ENCODE measurements around the gene WASHC4. TPM values are rescaled to one million over a fixed set of nuclear protein-coding genes. Genes with fewer than 3 reads are reported as not detected.

Gene WASHC4
- total and polyA plus RNA-seq, 2 donors (not counting 3 experiments of a cell fraction or from before 2014, with no cell fraction given): 30.4 to 123 TPM

- TF ChIP-seq MYC (IDR thresholded peaks at IDR 0.05; ENCODE audit: low read depth, low read length): no peak
- no peak for TF ChIP-seq CTCF (IDR thresholded peaks at IDR 0.05; ENCODE audit: extremely low read depth in 1 of 2, insufficient read depth in 1 of 2, low read depth in 1 of 2, low read length in 2 of 2)
- no peak for TF ChIP-seq MAX (IDR thresholded peaks at IDR 0.05; ENCODE audit: insufficient read depth, insufficient read length)
- no peak for TF ChIP-seq FOS (IDR thresholded peaks at IDR 0.05; ENCODE audit: borderline replicate concordance, insufficient read depth, low read length)
- no peak for TF ChIP-seq EZH2 (IDR thresholded peaks at IDR 0.05; ENCODE audit: borderline replicate concordance, low read depth, low read length, severe bottlenecking)
- TF ChIP-seq JUN (IDR thresholded peaks at IDR 0.05; ENCODE audit: borderline replicate concordance, insufficient read depth, insufficient read length, low read depth): no peak
- TF ChIP-seq POLR2A (IDR thresholded peaks at IDR 0.05; ENCODE audit: low read depth, low read length): no peak
- no peak for TF ChIP-seq POLR2AphosphoS5 (IDR thresholded peaks at IDR 0.05; ENCODE audit: insufficient read depth, low read depth, low read length)
- TF ChIP-seq GATA2 (IDR thresholded peaks at IDR 0.05; ENCODE audit: insufficient read depth, insufficient read length, low read depth, low read length): no peak
- Histone ChIP-seq H3K4me1 (ENCODE audit: control insufficient read depth, extremely low read depth, insufficient read depth, low read length) (no peaks in the 10 kb centered on the region), H3K9ac (replicated peaks; ENCODE audit: extremely low read depth, insufficient read depth, low read length) (no peak overlapping the region), H3K79me2 (ENCODE audit: control insufficient read depth, insufficient read depth, low read length) (no peaks in the 10 kb centered on the region), H3K9me1 (replicated peaks; ENCODE audit: control insufficient read depth, extremely low read depth, insufficient read depth, low read length) (no peaks in the 10 kb centered on the region), H3K36me3 (ENCODE audit: control insufficient read depth in 2 of 2, extremely low read depth in 1 of 2, insufficient read depth in 2 of 2, low read length in 2 of 2) (peaks cover 4 to 10% of the 10 kb centered on the region in 2 experiments), H4K20me1 (replicated peaks; ENCODE audit: control insufficient read depth, extremely low read depth, insufficient read depth, low read length) (no peaks in the 10 kb centered on the region), H3K4me2 (ENCODE audit: insufficient read depth, low read length) (no peak overlapping the region), H3K9me3 (replicated peaks; ENCODE audit: control insufficient read depth, insufficient read depth, low read length) (no peaks in the 10 kb centered on the region), H2AFZ (ENCODE audit: low read depth, low read length) (no peak overlapping the region), H3K4me3 (replicated peaks in 1 of 3; ENCODE audit: insufficient read depth in 1 of 3, low read depth in 1 of 3, low read length in 3 of 3) (no peak overlapping the region), H3K27me3 (ENCODE audit: control insufficient read depth in 2 of 2, insufficient read depth in 2 of 2, low read length in 2 of 2) (no peaks in the 10 kb centered on the region), H3K27ac (ENCODE audit: insufficient read depth, low read depth, low read length) (no peak overlapping the region)
- no peak for FAIRE-seq
- ChIA-PET CTCF (no interaction called here), POLR2A (no interaction called here)
- no TSS peak for BruUV-seq (replicated peaks)
- dilution Hi-C loops (cut with MboI; ENCODE audit: extremely low pct_ligation_motif_present, low sequenced_read_pairs): no loop called here
- intact Hi-C loops (cut with micrococcal nuclease): no loop called here
- no peak for DNase-seq (ENCODE audit: low read depth, low spot score)
These were observed 91.4 kb downstream of the WASHC4 start for GRCh38 chr12:105198961-105199360.
